Suprapubic skin (tissue), 4 donors: Measurements from ENCODE around the gene SELP.

Experiments
- POLR2A ChIP-seq, 2 donors: fragments of 450-650 bp; IDR thresholded peaks; one replicate each; pipeline ENCODE4 v1.6.1; 2017; ENCODE audit warnings: antibody characterized with exemption in 2 of 2, mild to moderate bottlenecking in 2 of 2, moderate library complexity in 2 of 2
- POLR2AphosphoS5 ChIP-seq, 3 donors: sonication (generic); formaldehyde crosslinking; IDR thresholded peaks; one replicate each; pipeline ENCODE4 v1.6.1; 2017; ENCODE audit warnings: antibody characterized with exemption in 3 of 3
- TF ChIP-seq, protein P1 (sequence below), 2 donors: fragments of 200-600 bp in 1 of 2; fragments of 450-650 bp in 1 of 2; sonication (generic) in 1 of 2; IDR thresholded peaks; one replicate each; pipeline ENCODE4 v1.5.1; 2016 to 2019; ENCODE audit warnings: antibody characterized with exemption in 2 of 2, mild to moderate bottlenecking in 1 of 2, moderate library complexity in 1 of 2

DNA sequence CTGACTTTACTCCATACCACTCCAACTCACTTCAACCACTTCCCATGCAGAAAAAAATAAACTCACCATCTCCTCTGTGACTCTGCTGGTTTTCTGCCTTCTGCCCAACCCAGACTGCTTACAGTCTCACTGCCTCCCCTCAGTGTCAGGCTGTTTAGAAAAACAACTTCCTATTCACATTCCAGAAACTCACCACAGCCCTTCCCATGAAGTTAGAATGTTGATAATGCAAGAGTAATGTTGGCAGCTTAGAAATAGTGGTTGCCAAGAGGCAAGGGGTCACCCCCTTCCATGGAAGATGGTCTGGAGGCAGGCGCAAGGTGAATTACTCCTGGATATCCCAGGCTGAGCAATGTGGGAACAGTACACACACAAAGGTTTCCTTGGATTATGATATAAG lies at the start of gene SELP:
- TF ChIP-seq, protein P1, sequence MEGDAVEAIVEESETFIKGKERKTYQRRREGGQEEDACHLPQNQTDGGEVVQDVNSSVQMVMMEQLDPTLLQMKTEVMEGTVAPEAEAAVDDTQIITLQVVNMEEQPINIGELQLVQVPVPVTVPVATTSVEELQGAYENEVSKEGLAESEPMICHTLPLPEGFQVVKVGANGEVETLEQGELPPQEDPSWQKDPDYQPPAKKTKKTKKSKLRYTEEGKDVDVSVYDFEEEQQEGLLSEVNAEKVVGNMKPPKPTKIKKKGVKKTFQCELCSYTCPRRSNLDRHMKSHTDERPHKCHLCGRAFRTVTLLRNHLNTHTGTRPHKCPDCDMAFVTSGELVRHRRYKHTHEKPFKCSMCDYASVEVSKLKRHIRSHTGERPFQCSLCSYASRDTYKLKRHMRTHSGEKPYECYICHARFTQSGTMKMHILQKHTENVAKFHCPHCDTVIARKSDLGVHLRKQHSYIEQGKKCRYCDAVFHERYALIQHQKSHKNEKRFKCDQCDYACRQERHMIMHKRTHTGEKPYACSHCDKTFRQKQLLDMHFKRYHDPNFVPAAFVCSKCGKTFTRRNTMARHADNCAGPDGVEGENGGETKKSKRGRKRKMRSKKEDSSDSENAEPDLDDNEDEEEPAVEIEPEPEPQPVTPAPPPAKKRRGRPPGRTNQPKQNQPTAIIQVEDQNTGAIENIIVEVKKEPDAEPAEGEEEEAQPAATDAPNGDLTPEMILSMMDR (IDR thresholded peaks at IDR 0.05): no peak
- TF ChIP-seq POLR2A (IDR thresholded peaks at IDR 0.05) (no peak), POLR2AphosphoS5 (IDR thresholded peaks at IDR 0.05) (no peak)
